GM19468 (cell line): ENCODE data around the gene CTNNA3.
"Not testable (repeated sequence)": the region's sequence is repeated elsewhere in the genome, so short reads cannot be mapped to it uniquely, and the experiment has no call there.

Experiments used
- ATAC-seq: cut with Tn5 transposase; IDR thresholded peaks from one replicate; pipeline ENCODE4 v1.9.1; 2021; ENCODE audit warnings: mild to moderate bottlenecking, moderate library complexity, moderate number of reproducible peaks; ENCODE audit not compliant: unreplicated experiment; ENCODE audit errors: extremely low read depth

CTNNA3 gene

DNA sequence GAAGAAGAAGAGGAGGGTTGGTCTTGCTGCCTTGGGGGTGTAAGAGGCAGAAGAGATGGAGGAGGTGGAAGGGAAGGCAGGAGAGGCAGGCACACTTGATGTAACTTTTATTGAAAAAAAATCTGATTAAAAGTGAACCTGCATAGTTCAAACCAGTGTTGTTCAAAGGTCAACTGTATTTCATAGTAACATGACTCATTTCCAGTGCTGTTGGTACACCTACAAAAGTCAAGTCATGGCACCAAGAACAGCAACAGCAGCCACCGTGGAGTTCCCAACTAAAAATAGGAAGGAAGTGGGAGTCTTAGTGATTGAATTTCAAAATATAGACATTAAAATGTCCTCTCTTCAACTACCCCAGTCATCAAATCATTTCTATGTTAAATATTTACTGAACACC lies 88.5 kb downstream of the CTNNA3 start:
- no peak for ATAC-seq

DNA sequence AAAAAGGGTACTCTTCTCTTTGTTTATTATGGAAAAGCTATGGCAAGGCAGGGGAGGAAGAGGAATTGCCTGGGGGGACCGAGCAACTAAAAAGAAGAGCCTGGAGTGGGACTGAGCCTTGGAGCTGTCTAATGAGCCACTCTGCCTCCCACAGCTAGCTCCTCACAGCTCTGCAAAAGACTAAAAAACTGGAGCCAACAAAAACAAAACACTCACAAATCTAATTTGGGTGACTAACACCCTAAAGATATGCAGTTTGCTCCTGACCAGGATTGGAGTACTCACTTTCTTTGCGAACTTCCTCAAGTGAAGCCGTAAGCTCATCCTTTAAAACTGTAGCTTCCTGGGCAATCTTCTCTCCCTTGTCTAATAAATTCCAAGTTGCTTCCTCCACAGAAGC lies 89.4 kb downstream of the CTNNA3 start:
- ATAC-seq, result no peak

- ATAC-seq, result no peak
Observed at GRCh38 chr10:67603701-67604100, 92.3 kb downstream of the CTNNA3 start.

GRCh38 chr10:67603086-67603485 lies 92.9 kb downstream of the CTNNA3 start:
- ATAC-seq, result no peak

GRCh38 chr10:67602268-67602950 lies 93.6 kb downstream of the CTNNA3 start:
- ATAC-seq, result no peak

DNA sequence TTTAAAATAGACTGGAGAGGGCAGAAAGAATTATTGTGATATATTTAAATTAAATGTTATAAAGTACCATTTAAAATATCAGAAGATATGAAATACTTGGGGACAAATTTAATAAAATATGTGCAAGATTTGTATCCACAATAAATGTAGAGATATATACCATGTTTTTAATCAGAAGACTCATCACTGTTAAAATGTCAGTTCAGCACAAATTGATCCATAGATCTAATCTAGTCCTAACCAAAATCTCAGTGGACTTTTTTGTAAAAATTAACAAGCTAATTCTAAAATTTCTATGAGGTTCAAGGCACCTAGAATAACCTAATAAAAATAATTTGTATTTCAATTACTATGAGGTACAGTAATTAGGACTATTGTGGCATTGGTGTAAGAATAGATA lies 96.4 kb downstream of the CTNNA3 start:
- ATAC-seq, result no peak

DNA sequence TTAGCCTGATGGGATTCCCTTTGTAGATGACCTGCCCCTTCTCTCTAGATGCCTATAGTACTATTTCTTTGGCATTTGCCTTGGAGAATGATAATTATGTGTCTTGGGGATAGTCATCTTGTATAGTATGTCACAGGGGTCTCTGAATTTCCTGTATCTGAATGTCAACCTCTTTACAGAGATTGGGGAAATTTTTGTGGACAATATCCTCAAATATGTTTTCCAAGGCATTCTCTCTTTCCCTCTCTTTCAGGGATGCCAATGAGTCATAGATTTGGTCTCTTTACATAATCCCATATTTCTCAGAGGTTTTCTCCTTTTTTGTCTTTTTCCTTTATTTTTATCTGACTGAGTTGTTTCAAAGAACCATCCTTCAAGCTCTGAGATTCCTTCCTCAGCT lies 99.4 kb downstream of the CTNNA3 start:
- ATAC-seq, result no peak

- no peak for ATAC-seq
Observed at GRCh38 chr10:67587771-67588170, 108.2 kb downstream of the CTNNA3 start.

GRCh38 chr10:67575532-67575931 lies 120.5 kb downstream of the CTNNA3 start:
- no peak for ATAC-seq

GRCh38 chr10:67573484-67573883 lies 122.5 kb downstream of the CTNNA3 start:
- ATAC-seq, result no peak

- no peak for ATAC-seq
Observed at GRCh38 chr10:67571503-67571902, 124.5 kb downstream of the CTNNA3 start.

- ATAC-seq, result not testable (repeated sequence)
Observed at GRCh38 chr10:67558311-67558710, 137.7 kb downstream of the CTNNA3 start.

- no peak for ATAC-seq
Observed at GRCh38 chr10:67553254-67553653, 142.7 kb downstream of the CTNNA3 start.

- ATAC-seq, result no peak
Observed at GRCh38 chr10:67550838-67551402, 145.1 kb downstream of the CTNNA3 start.

GRCh38 chr10:67550046-67550445 lies 145.9 kb downstream of the CTNNA3 start:
- ATAC-seq, result no peak

DNA sequence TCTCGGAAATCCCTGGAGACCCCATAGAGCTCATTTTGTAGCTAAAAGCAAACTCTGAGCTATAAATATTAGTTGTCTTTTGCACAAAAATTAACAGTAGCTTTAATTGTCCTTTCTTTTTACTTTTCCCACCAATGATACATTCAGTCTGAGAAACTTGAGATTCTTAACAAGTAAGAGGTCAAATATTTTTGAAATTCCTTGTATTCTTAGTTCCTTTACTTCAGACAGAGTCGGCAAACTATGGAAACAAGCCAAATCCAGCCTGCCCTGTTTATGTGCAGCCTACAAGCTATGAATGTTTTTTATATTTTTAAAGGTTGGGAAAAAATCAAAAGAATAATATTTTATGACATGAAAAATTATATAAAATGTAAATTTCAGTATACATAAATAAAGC lies 146.6 kb downstream of the CTNNA3 start:
- no peak for ATAC-seq

GRCh38 chr10:67541411-67541810 lies 154.6 kb downstream of the CTNNA3 start:
- no peak for ATAC-seq

- no peak for ATAC-seq
Observed at GRCh38 chr10:67539312-67539711, 156.7 kb downstream of the CTNNA3 start.

DNA sequence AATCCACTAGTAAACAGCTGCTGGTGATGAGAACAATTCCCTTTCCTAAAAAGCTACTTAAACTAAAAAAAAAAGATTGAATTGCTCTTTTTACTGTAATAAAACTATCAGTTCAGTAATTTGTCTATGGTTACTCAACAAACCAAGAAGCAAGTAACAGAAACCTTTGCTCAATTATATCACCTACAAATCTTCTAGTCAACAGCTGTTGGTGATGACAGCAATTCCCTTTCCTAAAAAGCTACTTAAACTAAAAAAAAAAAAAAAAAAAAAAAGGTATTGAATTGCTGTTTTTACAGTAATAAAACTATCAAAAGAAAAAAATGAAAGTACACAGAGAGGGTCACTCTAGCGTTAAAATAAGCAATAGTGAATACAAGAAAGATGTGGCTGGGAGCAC lies 158.1 kb downstream of the CTNNA3 start:
- ATAC-seq, result no peak

DNA sequence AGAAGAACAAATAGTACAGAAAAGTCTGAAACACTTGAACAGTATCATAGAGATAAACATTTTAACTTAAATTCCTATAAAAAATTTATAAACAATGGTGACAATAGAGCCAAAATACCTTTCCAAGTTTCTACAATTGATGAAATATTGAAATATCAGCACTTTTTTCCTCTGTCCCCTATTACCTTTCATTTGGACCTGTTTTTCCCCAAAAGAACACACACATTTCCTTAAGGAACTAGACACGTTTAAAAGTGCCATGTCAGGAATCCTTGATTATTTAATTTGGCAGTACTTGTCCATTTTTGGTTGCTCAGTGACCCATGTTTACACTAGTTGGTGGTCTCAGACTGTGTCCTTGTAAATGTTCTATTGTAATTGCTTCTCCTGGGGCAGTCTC lies 162.6 kb downstream of the CTNNA3 start:
- ATAC-seq, result no peak

DNA sequence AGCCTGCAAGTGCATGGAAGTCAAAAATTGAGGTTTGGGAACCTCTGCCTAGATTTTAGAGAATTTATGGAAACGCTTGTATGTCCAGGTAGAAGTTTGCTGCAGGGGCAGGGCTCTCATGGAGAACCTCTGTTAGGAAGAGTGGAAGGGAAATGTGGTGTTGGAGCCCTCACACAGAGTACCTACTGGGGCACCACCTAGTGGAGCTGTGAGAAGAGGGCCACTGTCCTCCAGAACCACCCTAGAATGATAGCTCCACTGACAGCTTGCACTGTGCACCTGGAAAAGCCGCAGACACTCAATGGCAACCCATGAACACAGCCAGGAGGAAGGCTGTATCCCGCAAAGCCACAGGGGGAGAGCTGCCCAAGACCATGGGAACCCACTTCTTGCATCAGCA lies 165.0 kb downstream of the CTNNA3 start:
- not testable (repeated sequence) for ATAC-seq

- no peak for ATAC-seq
Observed at GRCh38 chr10:67527351-67527750, 168.6 kb downstream of the CTNNA3 start.
